Esophagus (tissue), 2 donors: ENCODE data around the gene MYL9. TPM values are rescaled to one million over a fixed set of nuclear protein-coding genes. Genes with fewer than 3 reads are reported as not detected.
A peak's percentile ranks its signal among the peaks of the same experiment; 100 is the strongest.

Experiments
- H3K27ac ChIP-seq, 2 donors: one replicate each; pipeline ENCODE4 v1.5.1; 2013; ENCODE audit warnings: low read depth in 2 of 2, mild to moderate bottlenecking in 2 of 2, inconsistent platforms in 1 of 2, low read length in 1 of 2, moderate library complexity in 1 of 2
- H3K27me3 ChIP-seq, 2 donors: one replicate each; pipeline ENCODE4 v1.6.1; 2013; ENCODE audit warnings: low read length in 2 of 2, control low read depth in 1 of 2, mild to moderate bottlenecking in 1 of 2; ENCODE audit not compliant: insufficient read depth in 2 of 2, control insufficient read depth in 1 of 2
- H3K36me3 ChIP-seq, 2 donors: one replicate each; pipeline ENCODE4 v1.6.1; 2013; ENCODE audit warnings: low read length in 1 of 2; ENCODE audit not compliant: control insufficient read depth in 2 of 2, insufficient read depth in 2 of 2
- H3K4me1 ChIP-seq, 2 donors: one replicate each; pipeline ENCODE4 v1.6.1; 2013; ENCODE audit warnings: low read length in 1 of 2; ENCODE audit not compliant: control insufficient read depth in 2 of 2, insufficient read depth in 2 of 2
- H3K4me3 ChIP-seq, 2 donors: one replicate each; pipeline ENCODE4 v1.5.1; 2013; ENCODE audit warnings: low read length in 2 of 2, mild to moderate bottlenecking in 2 of 2, low read depth in 1 of 2, moderate library complexity in 1 of 2
- H3K9me3 ChIP-seq, 2 donors: one replicate each; pipeline ENCODE4 v1.6.1; 2013; ENCODE audit warnings: mild to moderate bottlenecking in 2 of 2, low read depth in 1 of 2, low read length in 1 of 2, moderate library complexity in 1 of 2; ENCODE audit not compliant: control insufficient read depth in 2 of 2, insufficient read depth in 1 of 2
- WGBS, 2 donors: extraction: QIAGEN DNeasy Blood & Tissue Kit; methylation state at CpG; one replicate each; pipeline ENCODE4 v1.1.7; 2013; 5-methylcytosine and 5-hydroxymethylcytosine counted together
- polyA plus RNA-seq, 2 donors: library from polyadenylated mRNA; stranded (reverse); fragments of 200-250 nt; gene quantifications; one replicate each; pipeline ENCODE4 v1.2.3, GENCODE V29; 2013
- donor health status: healthy with polysubstance abuse.
- donor health status: Bipolar disorder and iron deficiency.

The MYL9 gene
- polyA plus RNA-seq, 2 donors: 242 to 320 TPM

- H3K27me3 ChIP-seq: no peaks in the 10 kb centered on the region
- H3K4me1 ChIP-seq: peaks cover 0 to 5% of the 10 kb centered on the region in 2 donors
- 46 to 50% methylated on average over 39 to 41 of the region's 41 CpGs for WGBS, 2 donors
- H3K27ac ChIP-seq: peak overlapping the region; percentile 83 to 86
- H3K9me3 ChIP-seq: no peaks in the 10 kb centered on the region
- no peaks in the 10 kb centered on the region for H3K36me3 ChIP-seq
- H3K4me3 ChIP-seq: peak overlapping the region; percentile 30 to 41
Observed at GRCh38 chr20:36540551-36541211, 638 bp upstream of the MYL9 start.

GRCh38 chr20:36541768-36542488, 609 bp downstream of the MYL9 start:
- H3K4me3 ChIP-seq: peak overlapping the region; percentile 41 to 63
- peak overlapping the region; percentile 80 to 86 for H3K27ac ChIP-seq
- no peaks in the 10 kb centered on the region for H3K9me3 ChIP-seq
- H3K36me3 ChIP-seq: peaks cover 0 to under 1% of the 10 kb centered on the region in 2 donors
- no peaks in the 10 kb centered on the region for H3K27me3 ChIP-seq
- 30 to 51% methylated on average over 14 of the region's 14 CpGs for whole genome bisulfite sequencing, 2 donors
- peaks cover 0 to 7% of the 10 kb centered on the region in 2 donors for H3K4me1 ChIP-seq

GRCh38 chr20:36542516-36543183, 1.3 kb downstream of the MYL9 start:
- Histone ChIP-seq H3K36me3 (peaks cover 0 to 2% of the 10 kb centered on the region in 2 donors), H3K4me3 (peak overlapping the region; percentile 41 to 63), H3K9me3 (no peaks in the 10 kb centered on the region), H3K27ac (peak overlapping the region; percentile 80 to 86), H3K27me3 (no peaks in the 10 kb centered on the region), H3K4me1 (peaks cover 0 to 7% of the 10 kb centered on the region in 2 donors)
- 77% methylated on average over 10 of the region's 10 CpGs for WGBS, 2 donors

- Histone ChIP-seq H3K9me3 (no peaks in the 10 kb centered on the region), H3K27ac (peak overlapping the region; percentile 56 to 80), H3K4me3 (peak overlapping the region; percentile 41 to 63), H3K27me3 (no peaks in the 10 kb centered on the region), H3K4me1 (peaks cover 0 to 7% of the 10 kb centered on the region in 2 donors), H3K36me3 (peaks cover 3 to 6% of the 10 kb centered on the region in 2 donors)
- 67 to 78% methylated on average over 14 of the region's 14 CpGs for WGBS, 2 donors
Observed at GRCh38 chr20:36543184-36544133, 2.1 kb downstream of the MYL9 start.

- Histone ChIP-seq H3K4me3 (peak overlapping the region; percentile 5 to 41), H3K27me3 (no peaks in the 10 kb centered on the region), H3K36me3 (peaks cover 3 to 9% of the 10 kb centered on the region in 2 donors), H3K9me3 (no peaks in the 10 kb centered on the region), H3K4me1 (peaks cover 0 to 7% of the 10 kb centered on the region in 2 donors), H3K27ac (peak overlapping the region; percentile 56 to 80)
- WGBS, 2 donors: 57 to 70% methylated on average over 15 of the region's 15 CpGs
Observed at GRCh38 chr20:36544134-36545018, 3.1 kb downstream of the MYL9 start.

GRCh38 chr20:36546111-36546736, 4.9 kb downstream of the MYL9 start:
- Histone ChIP-seq H3K27ac (no peak overlapping the region), H3K36me3 (peaks cover 3 to 9% of the 10 kb centered on the region in 2 donors), H3K4me3 (no peak overlapping the region), H3K4me1 (peaks cover 0 to 15% of the 10 kb centered on the region in 2 donors), H3K9me3 (no peaks in the 10 kb centered on the region), H3K27me3 (no peaks in the 10 kb centered on the region)
- WGBS, 2 donors: 72 to 77% methylated on average over 14 of the region's 14 CpGs

- Histone ChIP-seq H3K9me3 (no peaks in the 10 kb centered on the region), H3K4me1 (peaks cover 0 to 15% of the 10 kb centered on the region in 2 donors), H3K27ac (peak overlapping the region; percentile 2 to 12), H3K4me3 (no peak overlapping the region), H3K36me3 (peaks cover 3 to 9% of the 10 kb centered on the region in 2 donors), H3K27me3 (no peaks in the 10 kb centered on the region)
- WGBS, 2 donors: 72 to 78% methylated on average over 12 of the region's 12 CpGs
Observed at GRCh38 chr20:36547186-36548005, 6.1 kb downstream of the MYL9 start.

- Histone ChIP-seq H3K4me3 (no peak overlapping the region), H3K36me3 (peaks cover 3 to 9% of the 10 kb centered on the region in 2 donors), H3K9me3 (no peaks in the 10 kb centered on the region), H3K4me1 (peaks cover 0 to 15% of the 10 kb centered on the region in 2 donors), H3K27ac (no peak overlapping the region), H3K27me3 (no peaks in the 10 kb centered on the region)
- WGBS, 2 donors: 71 to 78% methylated on average over 12 of the region's 12 CpGs
Observed at GRCh38 chr20:36548006-36548315, 6.6 kb downstream of the MYL9 start.
